HL-60 (cell line): ENCODE data around the gene APOBEC2.

ENCODE experiments used
- SPI1 ChIP-seq: IDR thresholded peaks from 2 replicates; pipeline ENCODE4 v1.6.1; 2012; ENCODE audit warnings: low read depth, mild to moderate bottlenecking, borderline replicate concordance
- TF ChIP-seq, protein P1 (sequence below): IDR thresholded peaks from one replicate; pipeline ENCODE4 v1.5.1; 2011; ENCODE audit warnings: low read length, control low read depth, inconsistent platforms; ENCODE audit not compliant: insufficient read depth

DNA sequence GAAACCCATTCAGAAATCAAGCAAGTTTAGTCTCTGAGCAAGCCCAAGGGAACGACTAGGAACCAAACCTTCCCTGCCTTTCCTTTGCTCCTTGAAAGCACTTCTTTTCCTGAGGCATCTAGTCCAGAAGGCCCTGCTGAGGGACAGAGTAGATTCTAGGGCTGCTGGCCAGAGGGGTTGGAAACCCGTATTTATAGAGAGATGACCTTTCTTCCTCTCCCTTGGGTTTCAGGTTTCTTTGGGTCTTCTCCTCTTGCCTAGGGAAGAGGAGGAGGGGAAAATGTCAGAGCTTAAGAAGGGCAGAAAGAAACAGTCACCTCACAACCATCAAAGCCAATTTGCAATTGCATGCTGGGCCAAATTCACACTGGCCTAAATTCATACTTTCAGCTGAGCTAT lies 5.8 kb downstream of the APOBEC2 start:
- TF ChIP-seq SPI1, result no peak
- TF ChIP-seq, protein P1, sequence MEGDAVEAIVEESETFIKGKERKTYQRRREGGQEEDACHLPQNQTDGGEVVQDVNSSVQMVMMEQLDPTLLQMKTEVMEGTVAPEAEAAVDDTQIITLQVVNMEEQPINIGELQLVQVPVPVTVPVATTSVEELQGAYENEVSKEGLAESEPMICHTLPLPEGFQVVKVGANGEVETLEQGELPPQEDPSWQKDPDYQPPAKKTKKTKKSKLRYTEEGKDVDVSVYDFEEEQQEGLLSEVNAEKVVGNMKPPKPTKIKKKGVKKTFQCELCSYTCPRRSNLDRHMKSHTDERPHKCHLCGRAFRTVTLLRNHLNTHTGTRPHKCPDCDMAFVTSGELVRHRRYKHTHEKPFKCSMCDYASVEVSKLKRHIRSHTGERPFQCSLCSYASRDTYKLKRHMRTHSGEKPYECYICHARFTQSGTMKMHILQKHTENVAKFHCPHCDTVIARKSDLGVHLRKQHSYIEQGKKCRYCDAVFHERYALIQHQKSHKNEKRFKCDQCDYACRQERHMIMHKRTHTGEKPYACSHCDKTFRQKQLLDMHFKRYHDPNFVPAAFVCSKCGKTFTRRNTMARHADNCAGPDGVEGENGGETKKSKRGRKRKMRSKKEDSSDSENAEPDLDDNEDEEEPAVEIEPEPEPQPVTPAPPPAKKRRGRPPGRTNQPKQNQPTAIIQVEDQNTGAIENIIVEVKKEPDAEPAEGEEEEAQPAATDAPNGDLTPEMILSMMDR, result no peak
